PC-9 (cell line): ENCODE results near the gene TAS2R20. TPM values are rescaled to one million over a fixed set of nuclear protein-coding genes. Genes with fewer than 3 reads are reported as not detected.

Experiments
- BruUV-seq: library from RNA; stranded (reverse); fragments of 400-500 nt; replicated peaks from 2 replicates; lab custom pipeline; 2021; lab: Mats Ljungman, UMichigan
- CTCF ChIA-PET: fragments of 300-600 bp; sonication (Branson Sonifier 250); formaldehyde crosslinking; loops from one replicate; lab custom pipeline; 2022; ENCODE audit warnings: antibody characterized with exemption; lab: Charles Lee
- POLR2A ChIA-PET: fragments of 300-600 bp; sonication (Branson Sonifier 250); formaldehyde crosslinking; loops from one replicate; lab custom pipeline; 2022; ENCODE audit warnings: antibody characterized with exemption; ENCODE audit not compliant: unreplicated experiment; lab: Charles Lee
- DNase-seq, 2 experiments: peaks; one replicate each; pipeline versions ENCODE4 v3.0.0 to v3.0.0-alpha.2; 2015 to 2022; ENCODE audit warnings: mixed read lengths in 1 of 2
- H2AFZ ChIP-seq: fragments of 200-600 bp; sonication (generic); 2 replicates; pipeline ENCODE4 v1.8.1; 2017; ENCODE audit warnings: antibody characterized with exemption
- H3F3A ChIP-seq: fragments of 200-600 bp; sonication (generic); 2 replicates; pipeline ENCODE4 v1.8.1; 2017; ENCODE audit warnings: antibody characterized with exemption, mild to moderate bottlenecking, low read depth; ENCODE audit not compliant: insufficient read depth
- H3K27ac ChIP-seq: fragments of 200-600 bp; sonication (generic); 2 replicates; pipeline ENCODE4 v1.6.1; 2016; ENCODE audit warnings: mixed run types
- H3K27me3 ChIP-seq: fragments of 200-600 bp; sonication (generic); 2 replicates; pipeline ENCODE4 v1.6.1; 2016; ENCODE audit warnings: low read depth, mixed run types; ENCODE audit not compliant: insufficient read depth
- H3K36me3 ChIP-seq: fragments of 200-600 bp; sonication (generic); 2 replicates; pipeline ENCODE4 v1.6.1; 2016; ENCODE audit warnings: low read depth, mixed run types
- H3K4me1 ChIP-seq: fragments of 200-600 bp; sonication (generic); replicated peaks from 2 replicates; pipeline ENCODE4 v1.6.1; 2016; ENCODE audit warnings: mixed run types; ENCODE audit not compliant: insufficient read depth
- H3K4me2 ChIP-seq: fragments of 200-600 bp; sonication (generic); 2 replicates; pipeline ENCODE4 v1.6.1; 2017; ENCODE audit warnings: mixed run types
- H3K4me3 ChIP-seq: fragments of 200-600 bp; sonication (generic); 2 replicates; pipeline ENCODE4 v1.6.1; 2016; ENCODE audit warnings: mixed run types
- H3K79me2 ChIP-seq: fragments of 200-600 bp; sonication (generic); 2 replicates; pipeline ENCODE4 v1.6.1; 2017; ENCODE audit warnings: low read depth, mixed run types
- H3K9me2 ChIP-seq: fragments of 200-600 bp; sonication (generic); 2 replicates; pipeline ENCODE4 v1.8.1; 2017; ENCODE audit warnings: mild to moderate bottlenecking; ENCODE audit not compliant: insufficient read depth
- H3K9me3 ChIP-seq: fragments of 200-600 bp; sonication (generic); 2 replicates; pipeline ENCODE4 v1.8.1; 2016; ENCODE audit warnings: low read depth; ENCODE audit not compliant: insufficient read depth
- H4K20me1 ChIP-seq: fragments of 200-600 bp; sonication (generic); 2 replicates; pipeline ENCODE4 v1.8.1; 2017; ENCODE audit not compliant: insufficient read depth
- EZH2 ChIP-seq: fragments of 200-600 bp; sonication (generic); IDR thresholded peaks from 2 replicates; pipeline ENCODE4 v1.8.0; 2017; ENCODE audit warnings: antibody characterized with exemption, low read depth
- intact Hi-C: fragments of 100-400 bp; cut with micrococcal nuclease; formaldehyde crosslinking; loops from one replicate; pipeline ENCODE4 v1.10.0; 2022; ENCODE audit not compliant: unreplicated experiment
- total RNA-seq: library from RNA; stranded (reverse); gene quantifications from 2 replicates; pipeline ENCODE4 v1.2.3, GENCODE V29; 2021
- TF ChIP-seq, protein P1 (sequence below): fragments of 200-600 bp; sonication (generic); conservative IDR thresholded peaks from 2 replicates; pipeline ENCODE4 v1.6.1; 2017; ENCODE audit warnings: mixed run types, antibody characterized with exemption, mild to moderate bottlenecking, moderate library complexity

The TAS2R20 gene
- total RNA-seq, 1 experiment from 2014 or later, result 2.6 TPM

DNA sequence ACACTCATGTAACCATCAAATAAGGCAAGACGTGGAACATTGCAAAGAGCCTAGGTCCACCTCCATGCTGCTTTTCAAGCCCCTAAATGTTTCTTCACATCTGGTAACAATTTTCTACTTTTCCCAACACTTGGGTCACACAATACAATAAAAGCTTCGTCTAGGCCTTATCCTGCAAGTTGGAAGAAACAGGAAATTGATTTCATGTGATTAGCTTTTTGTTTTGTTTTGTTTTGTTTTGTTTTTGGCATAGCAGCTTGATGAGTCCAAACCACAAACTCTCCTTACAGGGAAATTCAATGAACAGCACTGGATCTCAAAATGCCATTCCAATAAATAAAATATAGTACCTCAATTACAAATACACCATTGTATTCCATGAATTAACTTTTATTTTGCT is 30.7 kb downstream of the TAS2R20 start:
- H3K9me2 ChIP-seq, result no peaks in the 10 kb centered on the region
- no peaks in the 10 kb centered on the region for H3K36me3 ChIP-seq
- no peak overlapping the region for H3K4me2 ChIP-seq
- no peaks in the 10 kb centered on the region for H3K79me2 ChIP-seq
- intact Hi-C loops, result no loop called here
- POLR2A ChIA-PET, result no interaction called here
- CTCF ChIA-PET, result no interaction called here
- no peak overlapping the region for H3K27ac ChIP-seq
- H3F3A ChIP-seq, result no peaks in the 10 kb centered on the region
- no TSS peak for BruUV-seq
- no peaks in the 10 kb centered on the region for H3K27me3 ChIP-seq
- no peak overlapping the region for H2AFZ ChIP-seq
- no peaks in the 10 kb centered on the region for H3K9me3 ChIP-seq
- H3K4me1 ChIP-seq, result no peaks in the 10 kb centered on the region
- TF ChIP-seq EZH2, result no peak
- TF ChIP-seq, protein P1, sequence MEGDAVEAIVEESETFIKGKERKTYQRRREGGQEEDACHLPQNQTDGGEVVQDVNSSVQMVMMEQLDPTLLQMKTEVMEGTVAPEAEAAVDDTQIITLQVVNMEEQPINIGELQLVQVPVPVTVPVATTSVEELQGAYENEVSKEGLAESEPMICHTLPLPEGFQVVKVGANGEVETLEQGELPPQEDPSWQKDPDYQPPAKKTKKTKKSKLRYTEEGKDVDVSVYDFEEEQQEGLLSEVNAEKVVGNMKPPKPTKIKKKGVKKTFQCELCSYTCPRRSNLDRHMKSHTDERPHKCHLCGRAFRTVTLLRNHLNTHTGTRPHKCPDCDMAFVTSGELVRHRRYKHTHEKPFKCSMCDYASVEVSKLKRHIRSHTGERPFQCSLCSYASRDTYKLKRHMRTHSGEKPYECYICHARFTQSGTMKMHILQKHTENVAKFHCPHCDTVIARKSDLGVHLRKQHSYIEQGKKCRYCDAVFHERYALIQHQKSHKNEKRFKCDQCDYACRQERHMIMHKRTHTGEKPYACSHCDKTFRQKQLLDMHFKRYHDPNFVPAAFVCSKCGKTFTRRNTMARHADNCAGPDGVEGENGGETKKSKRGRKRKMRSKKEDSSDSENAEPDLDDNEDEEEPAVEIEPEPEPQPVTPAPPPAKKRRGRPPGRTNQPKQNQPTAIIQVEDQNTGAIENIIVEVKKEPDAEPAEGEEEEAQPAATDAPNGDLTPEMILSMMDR, result no peak
- DNase-seq, result no peak
- H3K4me3 ChIP-seq, result no peak overlapping the region
- no peaks in the 10 kb centered on the region; the same call in 1 of the 2 replicates for H4K20me1 ChIP-seq

GRCh38 chr12:10966314-10966713 is 31.8 kb downstream of the TAS2R20 start:
- TF ChIP-seq EZH2, result no peak
- TF ChIP-seq, protein P1, result no peak
- H3K4me3 ChIP-seq, result no peak overlapping the region
- H3K4me1 ChIP-seq, result no peaks in the 10 kb centered on the region
- intact Hi-C loops, result no loop called here
- no peak overlapping the region for H3K4me2 ChIP-seq
- no peaks in the 10 kb centered on the region for H3K79me2 ChIP-seq
- H3K9me2 ChIP-seq, result no peaks in the 10 kb centered on the region
- no peak overlapping the region for H2AFZ ChIP-seq
- DNase-seq, result no peak
- no peaks in the 10 kb centered on the region; the same call in 1 of the 2 replicates for H4K20me1 ChIP-seq
- H3K9me3 ChIP-seq, result no peaks in the 10 kb centered on the region
- no peak overlapping the region for H3K27ac ChIP-seq
- no TSS peak for BruUV-seq
- no peaks in the 10 kb centered on the region for H3K27me3 ChIP-seq
- ChIA-PET POLR2A (interaction anchor here (0.5 kb wide), 1 partner anchor 1096 kb away, joined by 3 read pairs; no protein-coding TSS in a partner anchor), CTCF (no interaction called here)
- H3F3A ChIP-seq, result no peaks in the 10 kb centered on the region
- H3K36me3 ChIP-seq, result no peaks in the 10 kb centered on the region

DNA sequence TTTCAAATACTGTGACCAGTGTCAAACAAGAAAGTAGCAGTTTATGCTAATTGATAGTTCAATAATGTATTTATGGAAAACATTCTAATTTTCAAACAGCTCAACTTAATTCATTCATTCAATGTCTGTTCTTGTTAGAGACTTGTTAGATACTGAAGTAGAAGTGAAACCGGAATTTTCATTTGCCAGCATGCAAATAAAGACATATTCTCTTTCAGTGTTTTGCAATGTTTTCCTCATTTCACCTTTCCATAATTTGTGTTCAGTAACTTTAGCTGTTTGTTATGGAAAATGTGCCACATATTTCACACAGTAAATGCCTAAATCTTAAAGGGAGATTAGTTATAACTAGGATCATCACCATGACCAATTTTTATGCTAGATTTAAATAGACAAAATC is 32.6 kb downstream of the TAS2R20 start:
- TF ChIP-seq, protein P1, result no peak
- TF ChIP-seq EZH2, result no peak
- Histone ChIP-seq H4K20me1 (no peaks in the 10 kb centered on the region; the same call in 1 of the 2 replicates), H2AFZ (no peak overlapping the region), H3K36me3 (no peaks in the 10 kb centered on the region), H3K4me2 (no peak overlapping the region), H3K27ac (no peak overlapping the region), H3K4me3 (no peak overlapping the region), H3K79me2 (no peaks in the 10 kb centered on the region), H3K9me3 (no peaks in the 10 kb centered on the region), H3F3A (no peaks in the 10 kb centered on the region), H3K4me1 (no peaks in the 10 kb centered on the region), H3K9me2 (no peaks in the 10 kb centered on the region), H3K27me3 (no peaks in the 10 kb centered on the region)
- no TSS peak for BruUV-seq
- intact Hi-C loops, result no loop called here
- ChIA-PET CTCF (no interaction called here), POLR2A (no interaction called here)
- no peak for DNase-seq
